ENCODE measurements around the gene ADAP1.

DNA sequence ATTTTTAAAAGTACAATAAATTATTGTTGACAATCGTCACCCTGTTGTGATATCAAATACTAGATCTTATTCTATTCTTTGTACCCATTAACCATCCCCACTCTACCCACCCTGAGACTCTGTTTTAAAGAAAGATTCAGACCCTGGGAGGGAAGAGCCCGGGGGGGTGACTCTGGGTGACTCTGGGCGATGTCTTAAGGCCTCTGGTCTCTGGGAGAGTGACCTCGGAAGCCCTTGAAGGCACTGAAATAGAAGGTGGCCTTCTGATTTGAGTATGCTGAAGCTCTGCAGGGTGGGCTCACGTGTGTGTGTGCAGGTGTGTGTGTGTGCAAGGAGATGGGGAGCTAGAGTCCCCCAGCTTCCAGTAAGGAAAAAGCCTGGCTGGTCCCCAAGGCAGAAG lies 9.7 kb downstream of the ADAP1 start:
- TF ChIP-seq KLF9 (tag by site-specific recombination; IDR thresholded peaks at IDR 0.05; ENCODE audit: low read depth) (no peak), CTCF (tag by site-specific recombination; IDR thresholded peaks at IDR 0.05) (no peak), ZBTB8A (tag by site-specific recombination; IDR thresholded peaks at IDR 0.05) (no peak), ZNF239 (tag by site-specific recombination; IDR thresholded peaks at IDR 0.05) (no peak), REST (tag by site-specific recombination; IDR thresholded peaks at IDR 0.05) (no peak), ZNF24 (tag by site-specific recombination; IDR thresholded peaks at IDR 0.05) (no peak)
- TF ChIP-seq, protein P1, sequence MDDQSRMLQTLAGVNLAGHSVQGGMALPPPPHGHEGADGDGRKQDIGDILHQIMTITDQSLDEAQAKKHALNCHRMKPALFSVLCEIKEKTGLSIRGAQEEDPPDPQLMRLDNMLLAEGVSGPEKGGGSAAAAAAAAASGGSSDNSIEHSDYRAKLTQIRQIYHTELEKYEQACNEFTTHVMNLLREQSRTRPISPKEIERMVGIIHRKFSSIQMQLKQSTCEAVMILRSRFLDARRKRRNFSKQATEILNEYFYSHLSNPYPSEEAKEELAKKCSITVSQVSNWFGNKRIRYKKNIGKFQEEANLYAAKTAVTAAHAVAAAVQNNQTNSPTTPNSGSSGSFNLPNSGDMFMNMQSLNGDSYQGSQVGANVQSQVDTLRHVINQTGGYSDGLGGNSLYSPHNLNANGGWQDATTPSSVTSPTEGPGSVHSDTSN (CRISPR knock-in tag; IDR thresholded peaks at IDR 0.05), result no peak
